ENCODE measurements around the gene CCL16. TPM values are rescaled to one million over a fixed set of nuclear protein-coding genes. Genes with fewer than 3 reads are reported as not detected.

The CCL16 gene, protein sequence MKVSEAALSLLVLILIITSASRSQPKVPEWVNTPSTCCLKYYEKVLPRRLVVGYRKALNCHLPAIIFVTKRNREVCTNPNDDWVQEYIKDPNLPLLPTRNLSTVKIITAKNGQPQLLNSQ
- total RNA-seq (2014; rRNA removed; shearing (Covaris generic)) (not detected in 2 replicates), polyA plus RNA-seq (2016; fragmentation: Nextera tagmentation; extraction: Ambion mirVana) (not detected in 2 replicates)

- Histone ChIP-seq H3K9me3 (ENCODE audit: low read depth) (no peaks in the 10 kb centered on the region), H2AFZ (no peak within 1 kb of the TSS), H3K9me2 (ENCODE audit: insufficient read depth) (no peaks in the 10 kb centered on the region), H3K36me3 (ENCODE audit: low read depth) (no peaks in the 10 kb centered on the region), H3K4me1 (ENCODE audit: insufficient read depth) (no peaks in the 10 kb centered on the region), H3F3A (ENCODE audit: insufficient read depth) (no peaks in the 10 kb centered on the region), H4K20me1 (ENCODE audit: insufficient read depth) (no peaks in the 10 kb centered on the region), H3K4me2 (ENCODE audit: unreplicated experiment) (no peak within 1 kb of the TSS), H3K9ac (no peak within 1 kb of the TSS), H3K4me3 (no peak within 1 kb of the TSS), H3K79me2 (ENCODE audit: insufficient read depth) (no peaks in the 10 kb centered on the region), H3K27ac (no peak within 1 kb of the TSS), H3K27me3 (replicated peaks; ENCODE audit: insufficient read depth) (peaks cover 7% of the 10 kb centered on the region; the same call in 1 of the 2 replicates)
- TF ChIP-seq EZH2 (IDR thresholded peaks at IDR 0.05; ENCODE audit: insufficient read depth, poor library complexity, severe bottlenecking) = no peak
- TF ChIP-seq EZH2phosphoT487 (IDR thresholded peaks at IDR 0.05; ENCODE audit: insufficient read depth, low read depth) = no peak
- in situ Hi-C loops (cut with MboI) = no loop called here
- DNase-seq = no peak
- WGBS, 2 experiments (ENCODE audit: low coverage in 1 of 2, low lambda C conversion rate in 2 of 2, missing lambda C conversion rate in 2 of 2) = 50% methylated on average over 12 of the region's 12 CpGs
Measured at GRCh38 chr17:35981246-35981645, at the start of gene CCL16. Gene CCL16, minus strand, starts transcription at chr17:35981497. Its CDS starts 77 bp downstream, at chr17:35981420.

DNA sequence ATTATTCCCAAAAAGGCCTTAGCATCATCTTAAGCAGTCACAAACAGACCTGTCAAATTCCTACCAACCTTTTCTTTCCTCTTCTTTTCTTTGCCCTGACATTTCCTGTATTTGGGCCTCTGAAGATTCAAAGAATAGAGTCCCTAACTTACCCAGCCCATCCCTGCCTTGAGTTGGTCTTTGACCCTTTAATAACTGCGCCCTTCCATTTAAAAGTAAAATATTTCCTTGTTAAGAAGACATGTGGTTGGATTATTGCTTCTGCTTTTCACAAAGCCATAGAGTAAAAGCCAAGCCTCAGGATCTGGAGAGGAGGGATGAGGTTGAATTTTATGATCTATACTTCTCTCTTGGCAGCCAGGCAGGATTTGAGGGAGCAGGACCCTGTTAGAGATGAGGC is 49.7 kb upstream of the CCL16 start:
- H3K4me1 ChIP-seq (ENCODE audit: insufficient read depth) = no peaks in the 10 kb centered on the region
- no peak overlapping the region for H2AFZ ChIP-seq
- DNase-seq = no peak
- no peak overlapping the region for H3K9ac ChIP-seq
- no peaks in the 10 kb centered on the region for H4K20me1 ChIP-seq (ENCODE audit: insufficient read depth)
- no peaks in the 10 kb centered on the region for H3K9me2 ChIP-seq (ENCODE audit: insufficient read depth)
- in situ Hi-C loops (cut with MboI) = no loop called here
- no peaks in the 10 kb centered on the region; the same call in 1 of the 2 replicates for H3K27me3 ChIP-seq (replicated peaks; ENCODE audit: insufficient read depth)
- H3K9me3 ChIP-seq (ENCODE audit: low read depth) = no peaks in the 10 kb centered on the region
- 33 to 46% methylated on average over 1 of the region's 1 CpG for WGBS, 2 experiments (ENCODE audit: low coverage in 1 of 2, low lambda C conversion rate in 2 of 2, missing lambda C conversion rate in 2 of 2)
- H3K36me3 ChIP-seq (ENCODE audit: low read depth) = no peaks in the 10 kb centered on the region
- no peak overlapping the region for H3K27ac ChIP-seq
- no peaks in the 10 kb centered on the region for H3F3A ChIP-seq (ENCODE audit: insufficient read depth)
- H3K4me3 ChIP-seq = no peak overlapping the region
- H3K4me2 ChIP-seq (ENCODE audit: unreplicated experiment) = no peak overlapping the region
- H3K79me2 ChIP-seq (ENCODE audit: insufficient read depth) = no peaks in the 10 kb centered on the region
- TF ChIP-seq EZH2phosphoT487 (IDR thresholded peaks at IDR 0.05; ENCODE audit: insufficient read depth, low read depth) (no peak), EZH2 (IDR thresholded peaks at IDR 0.05; ENCODE audit: insufficient read depth, poor library complexity, severe bottlenecking) (no peak)

- Histone ChIP-seq H3K9me2 (ENCODE audit: insufficient read depth) (no peaks in the 10 kb centered on the region), H3F3A (ENCODE audit: insufficient read depth) (no peaks in the 10 kb centered on the region), H3K79me2 (ENCODE audit: insufficient read depth) (no peaks in the 10 kb centered on the region), H3K4me3 (no peak overlapping the region), H3K4me1 (ENCODE audit: insufficient read depth) (no peaks in the 10 kb centered on the region), H3K4me2 (ENCODE audit: unreplicated experiment) (no peak overlapping the region), H2AFZ (no peak overlapping the region), H3K36me3 (ENCODE audit: low read depth) (no peaks in the 10 kb centered on the region), H3K9ac (no peak overlapping the region), H4K20me1 (ENCODE audit: insufficient read depth) (no peaks in the 10 kb centered on the region), H3K27me3 (replicated peaks; ENCODE audit: insufficient read depth) (no peaks in the 10 kb centered on the region), H3K9me3 (ENCODE audit: low read depth) (no peaks in the 10 kb centered on the region), H3K27ac (no peak overlapping the region)
- TF ChIP-seq EZH2phosphoT487 (IDR thresholded peaks at IDR 0.05; ENCODE audit: insufficient read depth, low read depth) (no peak), EZH2 (IDR thresholded peaks at IDR 0.05; ENCODE audit: insufficient read depth, poor library complexity, severe bottlenecking) (no peak)
- WGBS, 2 experiments (ENCODE audit: low coverage in 1 of 2, low lambda C conversion rate in 2 of 2, missing lambda C conversion rate in 2 of 2) = 10 to 11% methylated on average over 4 of the region's 4 CpGs
- DNase-seq = no peak
- in situ Hi-C loops (cut with MboI) = no loop called here
Measured at GRCh38 chr17:36027761-36028160, 46.5 kb upstream of the CCL16 start.

DNA sequence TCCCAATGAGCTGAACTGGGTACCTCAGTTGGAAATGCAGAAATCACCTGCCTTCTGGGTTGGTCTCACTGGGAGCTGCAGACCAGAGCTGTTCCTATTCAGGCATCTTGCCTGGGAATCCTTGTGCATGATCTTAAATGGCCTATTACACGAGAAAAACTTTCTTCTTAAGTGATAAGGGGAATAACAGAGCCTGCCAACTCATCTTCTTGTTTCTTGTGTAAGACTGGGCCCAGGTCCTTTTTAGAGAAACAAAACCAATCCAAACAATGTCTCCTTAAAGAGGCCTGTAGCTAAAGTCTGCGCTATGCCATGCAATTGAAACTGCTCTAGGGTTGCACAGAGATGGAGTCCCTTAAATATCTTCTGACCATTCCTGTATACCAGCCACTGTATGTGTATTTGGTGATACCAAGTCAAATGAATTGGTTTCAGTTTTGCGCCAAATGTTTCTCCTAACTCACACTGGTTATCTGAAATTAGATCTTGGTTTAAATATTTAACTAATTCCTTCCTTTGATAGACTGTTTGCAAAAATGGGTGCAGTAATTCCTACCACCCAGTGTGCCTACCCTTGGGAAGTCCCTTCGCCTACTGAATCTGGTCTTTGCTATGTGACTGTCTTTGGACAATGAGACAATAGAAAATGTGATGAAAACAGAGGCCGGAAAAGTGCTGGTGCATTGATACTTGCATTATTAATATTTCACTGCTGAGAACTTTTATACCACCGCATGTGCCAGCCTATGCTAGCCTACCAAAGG is 43.0 kb upstream of the CCL16 start:
- H3K36me3 ChIP-seq (ENCODE audit: low read depth) = no peaks in the 10 kb centered on the region
- H3K9ac ChIP-seq = no peak overlapping the region
- H2AFZ ChIP-seq = no peak overlapping the region
- H4K20me1 ChIP-seq (ENCODE audit: insufficient read depth) = no peaks in the 10 kb centered on the region
- WGBS, 2 experiments (ENCODE audit: low coverage in 1 of 2, low lambda C conversion rate in 2 of 2, missing lambda C conversion rate in 2 of 2) = 35 to 36% methylated on average over 6 of the region's 6 CpGs
- no peaks in the 10 kb centered on the region for H3K79me2 ChIP-seq (ENCODE audit: insufficient read depth)
- H3K9me3 ChIP-seq (ENCODE audit: low read depth) = no peaks in the 10 kb centered on the region
- no peak overlapping the region for H3K27ac ChIP-seq
- H3F3A ChIP-seq (ENCODE audit: insufficient read depth) = no peaks in the 10 kb centered on the region
- TF ChIP-seq EZH2 (IDR thresholded peaks at IDR 0.05; ENCODE audit: insufficient read depth, poor library complexity, severe bottlenecking) = no peak
- no peak for TF ChIP-seq EZH2phosphoT487 (IDR thresholded peaks at IDR 0.05; ENCODE audit: insufficient read depth, low read depth)
- H3K4me3 ChIP-seq = no peak overlapping the region
- H3K4me2 ChIP-seq (ENCODE audit: unreplicated experiment) = no peak overlapping the region
- in situ Hi-C loops (cut with MboI) = no loop called here
- DNase-seq = no peak
- H3K4me1 ChIP-seq (ENCODE audit: insufficient read depth) = no peaks in the 10 kb centered on the region
- H3K27me3 ChIP-seq (replicated peaks; ENCODE audit: insufficient read depth) = no peaks in the 10 kb centered on the region
- no peaks in the 10 kb centered on the region for H3K9me2 ChIP-seq (ENCODE audit: insufficient read depth)
